Islet of Langerhans (tissue), 1 donor: ENCODE results near the gene PKIG.

ENCODE experiments used
- FAIRE-seq: peaks from one replicate; lab custom pipeline; 2011; peaks lifted over from hg19 to GRCh38; lab: Jason Lieb, UNC

The PKIG gene

DNA sequence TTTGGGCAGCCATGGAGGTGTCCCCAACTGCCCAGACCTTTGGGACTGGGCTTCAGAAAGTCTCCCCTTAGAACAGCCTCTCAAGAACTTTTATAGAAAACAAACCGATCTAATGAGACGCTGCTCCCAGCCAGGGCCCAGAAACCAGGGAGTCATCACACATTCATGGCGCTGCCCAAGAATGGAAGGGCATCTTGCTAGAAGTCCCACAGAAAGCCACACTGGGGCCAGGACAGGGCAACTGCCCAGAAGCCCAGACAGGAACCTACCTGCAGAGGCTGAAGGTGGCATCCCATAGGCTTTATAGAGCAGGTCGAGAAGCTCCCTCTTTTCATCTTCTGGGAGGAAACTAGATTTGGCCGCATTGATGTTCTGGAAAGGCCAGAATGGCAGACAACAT lies 37.7 kb downstream of the PKIG start:
- no peak for FAIRE-seq

DNA sequence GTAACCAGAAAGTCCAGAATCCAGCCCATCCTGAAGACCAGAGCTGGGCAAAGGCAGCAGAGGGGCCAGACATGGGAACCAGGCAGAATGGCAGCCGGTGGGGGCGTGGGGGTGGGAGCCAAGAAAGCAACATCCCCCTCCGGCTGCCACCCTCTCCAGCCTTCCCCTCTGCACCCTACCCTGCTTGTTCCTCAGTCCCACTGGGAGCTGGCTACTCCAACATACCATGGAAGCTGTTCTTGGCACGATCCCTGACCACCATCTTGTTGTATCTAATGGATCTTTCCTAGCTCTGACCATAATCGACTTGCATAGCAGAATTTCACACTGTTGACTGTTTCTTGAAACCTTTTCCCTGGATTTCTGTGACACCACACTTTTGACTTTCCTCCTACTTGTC lies 38.9 kb downstream of the PKIG start:
- no peak for FAIRE-seq

DNA sequence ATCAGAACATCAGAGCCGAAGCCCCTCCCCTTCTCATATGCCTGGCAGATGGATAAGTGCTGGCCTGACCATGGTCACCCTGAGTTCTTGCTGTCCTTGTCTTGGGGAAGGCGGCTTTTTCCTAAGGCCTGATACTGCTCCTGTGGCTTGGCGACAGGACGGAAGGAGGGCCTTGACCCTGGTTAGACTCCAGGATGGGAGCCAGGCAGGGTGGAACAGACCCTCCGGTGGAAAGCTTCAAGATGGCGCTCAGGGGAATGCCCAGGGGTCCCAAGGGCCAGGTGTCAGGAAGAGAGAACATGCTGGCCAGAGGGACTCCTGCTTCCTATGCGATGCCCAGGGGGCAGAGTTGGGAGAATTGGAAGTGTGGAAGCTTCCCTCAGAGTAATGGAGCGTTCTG lies 39.6 kb downstream of the PKIG start:
- no peak for FAIRE-seq

DNA sequence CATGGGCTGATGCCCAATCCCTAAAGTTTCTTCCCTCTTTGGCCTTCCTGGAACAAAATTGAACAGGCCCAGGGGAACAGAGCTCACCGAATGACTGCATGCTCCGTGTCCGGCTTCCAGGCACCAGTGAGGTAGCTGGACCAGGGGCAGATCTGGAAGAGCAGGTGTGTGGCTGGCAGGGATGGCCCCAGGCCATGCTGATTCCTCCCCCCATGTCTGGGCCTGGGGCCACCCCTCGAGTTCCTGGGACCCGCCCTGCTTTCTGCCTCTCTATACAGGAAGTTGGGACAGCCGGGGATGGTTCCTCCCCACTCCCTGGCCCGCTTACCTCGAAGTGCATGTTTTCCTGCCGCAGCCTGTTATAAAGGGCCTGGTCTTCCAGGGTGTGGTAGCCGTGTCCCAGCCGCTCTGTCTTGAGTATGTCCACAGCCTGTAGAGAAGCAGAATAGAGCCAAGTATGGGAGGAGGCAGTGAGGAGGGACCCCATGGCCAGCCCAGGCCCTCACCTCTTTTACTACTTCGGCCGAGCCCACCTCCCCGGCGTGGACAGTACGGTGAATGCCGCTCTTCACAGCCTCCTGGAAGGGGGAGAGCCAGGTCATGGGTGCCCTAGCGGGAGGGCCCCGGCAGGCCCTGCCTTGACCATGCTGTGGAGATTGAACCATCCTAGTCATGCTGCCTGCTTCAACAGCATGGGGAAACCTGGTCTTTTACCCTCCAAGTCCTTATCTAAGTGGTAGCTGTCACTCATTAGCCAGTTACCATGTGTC lies 40.3 kb downstream of the PKIG start:
- no peak for FAIRE-seq

GRCh38 chr20:44624152-44624551 lies 41.8 kb downstream of the PKIG start:
- no peak for FAIRE-seq

GRCh38 chr20:44624743-44625271 lies 42.4 kb downstream of the PKIG start:
- no peak for FAIRE-seq

DNA sequence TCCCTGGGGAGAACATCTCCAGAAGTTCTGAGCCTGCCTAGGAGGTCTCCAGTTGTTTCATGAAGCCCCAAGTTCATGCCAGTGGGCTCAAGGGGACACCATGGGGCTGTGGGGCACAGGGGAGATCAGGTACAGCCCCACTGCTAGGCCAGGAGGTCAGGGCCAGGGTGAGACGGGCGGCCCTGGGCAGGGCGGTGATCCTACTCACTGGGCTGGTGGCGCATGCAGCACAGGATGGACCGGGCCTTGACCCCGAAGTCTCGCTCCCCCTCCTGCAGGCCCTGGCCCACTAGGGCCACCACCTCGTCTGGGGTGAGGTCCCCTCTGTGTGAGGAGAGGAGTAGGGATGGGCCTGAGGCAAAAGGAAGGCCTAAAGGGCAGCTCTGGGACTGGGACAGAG lies 43.0 kb downstream of the PKIG start:
- FAIRE-seq: no peak

DNA sequence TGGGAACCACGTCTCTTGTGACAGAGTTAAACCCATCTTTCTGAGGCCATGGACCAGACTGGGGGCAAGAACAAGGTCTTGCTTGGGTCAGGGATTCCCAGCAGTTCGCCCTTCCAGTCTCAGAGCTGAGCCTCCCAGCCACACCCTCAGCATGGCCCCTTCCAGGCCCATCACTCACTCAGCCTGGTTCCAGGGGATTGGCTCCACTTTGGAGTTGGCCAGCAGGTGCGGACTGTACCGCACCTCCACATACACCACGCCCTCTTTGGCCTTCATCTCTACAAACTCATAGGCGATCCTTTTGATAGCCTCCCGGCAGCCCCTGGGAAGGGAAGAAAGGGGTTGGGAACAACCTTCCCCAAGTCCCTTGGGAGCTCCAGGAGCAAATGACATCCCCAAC lies 43.9 kb downstream of the PKIG start:
- FAIRE-seq: no peak

DNA sequence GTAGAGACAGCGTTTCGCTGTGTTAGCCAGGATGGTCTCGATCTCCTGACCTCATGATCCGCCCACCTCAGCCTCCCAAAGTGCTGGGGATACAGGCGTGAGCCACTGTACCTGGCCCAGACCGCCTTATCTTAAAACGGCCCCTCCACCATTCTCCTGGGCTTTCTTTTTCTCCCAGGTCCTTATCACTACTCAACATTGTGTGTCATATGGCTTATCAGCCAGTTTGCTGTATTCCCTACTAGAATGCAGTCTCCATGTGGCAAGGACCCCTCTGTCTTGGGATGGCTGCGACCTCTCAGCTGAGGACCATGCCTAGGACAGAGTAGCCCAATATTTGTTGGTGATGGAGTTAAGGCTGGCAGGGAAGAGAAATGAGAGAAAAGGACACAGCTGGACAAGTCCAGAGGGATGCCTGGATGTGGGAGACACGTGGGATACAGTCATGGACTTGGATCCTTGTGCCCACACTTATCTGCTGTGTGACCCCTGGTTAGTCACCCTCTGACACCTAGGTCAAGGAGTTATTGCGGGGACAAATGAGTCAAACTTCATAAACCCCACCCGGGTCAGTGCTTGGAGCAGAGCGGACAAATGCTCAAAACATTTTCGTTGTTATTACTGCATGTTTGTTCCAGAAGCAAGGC lies 45.1 kb downstream of the PKIG start:
- FAIRE-seq: no peak

DNA sequence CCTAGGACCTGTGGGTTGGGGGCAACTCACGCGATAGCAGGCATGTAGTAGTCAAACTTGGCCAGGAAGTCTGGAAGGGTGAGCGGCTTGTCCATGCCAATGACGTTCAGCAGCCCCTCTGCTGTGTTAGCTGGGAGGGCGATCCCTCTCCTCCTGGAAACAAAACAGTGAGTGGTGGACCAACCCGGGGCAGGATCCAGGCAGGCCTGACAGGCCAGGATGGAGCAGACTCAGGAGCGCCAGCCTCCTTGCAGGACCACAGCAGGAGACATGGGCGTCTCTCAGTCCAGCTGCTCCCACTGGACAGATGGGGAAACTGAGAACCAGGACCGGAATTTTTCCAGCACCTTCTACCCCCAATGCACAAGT lies 46.6 kb downstream of the PKIG start:
- FAIRE-seq: no peak

DNA sequence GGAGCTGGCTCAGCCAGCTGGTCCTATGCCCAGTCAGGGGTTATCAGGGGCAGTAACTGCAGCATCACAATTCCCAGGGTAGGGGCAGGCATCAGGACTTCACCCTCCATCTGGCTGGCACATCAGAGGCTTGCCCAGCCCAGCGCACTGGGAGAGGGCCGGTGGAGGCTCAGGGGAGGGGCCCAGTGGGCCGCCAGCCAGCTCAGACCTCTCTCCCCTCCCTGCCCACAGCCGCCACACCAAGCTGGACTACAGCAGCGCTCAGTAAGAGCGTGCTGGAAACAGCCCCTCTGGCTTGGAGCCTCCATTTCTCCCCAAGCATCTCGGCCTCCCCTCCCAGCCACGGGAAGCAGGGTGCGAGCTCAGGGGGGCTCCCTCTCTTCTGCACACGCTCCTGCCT lies 47.2 kb downstream of the PKIG start:
- FAIRE-seq: no peak

DNA sequence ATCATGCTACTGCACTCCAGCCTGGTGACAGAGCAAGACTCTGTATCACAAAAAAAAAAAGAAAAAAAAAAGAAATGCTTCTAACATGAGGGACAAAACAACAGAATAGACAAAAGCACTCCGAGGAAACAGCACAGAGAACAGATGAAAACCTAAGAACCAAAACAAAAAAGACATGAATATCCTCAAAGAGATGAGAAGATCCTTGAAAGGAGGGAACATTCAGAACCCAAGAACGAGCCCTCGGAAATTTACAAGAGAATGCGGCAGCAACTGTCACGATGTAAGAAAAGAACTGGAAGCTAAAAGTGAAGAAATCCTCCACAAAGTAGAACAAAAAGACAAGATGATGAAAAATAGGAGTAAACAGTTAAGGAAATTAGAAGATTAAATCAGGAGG lies 47.9 kb downstream of the PKIG start:
- FAIRE-seq: no peak

DNA sequence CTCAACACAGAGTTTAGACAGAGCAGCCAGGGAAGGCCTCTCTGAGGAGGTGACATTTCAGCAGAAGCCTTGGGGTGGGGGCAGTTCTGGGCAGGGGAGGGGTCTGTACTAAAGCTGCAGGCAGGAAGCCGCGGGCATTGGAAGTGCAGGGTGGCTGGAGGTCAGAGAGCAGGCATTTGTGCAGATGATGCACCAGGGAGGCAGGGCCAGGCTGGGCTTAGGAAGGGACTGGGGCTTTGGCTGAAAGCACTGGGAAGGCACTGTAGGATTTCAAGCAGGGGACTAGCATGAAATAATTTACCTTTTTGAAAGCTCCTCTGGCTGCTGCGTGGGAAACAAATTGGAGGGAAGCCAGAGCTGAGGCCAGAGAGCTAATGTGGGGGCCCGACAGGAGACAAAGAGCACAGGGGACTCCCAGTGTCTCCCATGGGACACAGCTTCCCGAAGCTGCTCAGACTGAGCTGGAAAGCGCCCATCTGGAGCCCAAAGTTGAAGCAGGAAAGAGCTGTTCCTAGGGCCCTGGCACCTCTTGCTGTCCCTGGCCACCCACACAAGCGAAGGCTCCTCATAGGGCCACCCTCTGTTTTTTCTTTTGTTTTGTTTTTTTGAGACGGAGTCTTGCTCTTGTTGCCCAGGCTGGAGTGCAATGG lies 49.8 kb downstream of the PKIG start:
- no peak for FAIRE-seq

- FAIRE-seq: no peak
These were observed 50.9 kb downstream of the PKIG start for GRCh38 chr20:44633187-44633810.

DNA sequence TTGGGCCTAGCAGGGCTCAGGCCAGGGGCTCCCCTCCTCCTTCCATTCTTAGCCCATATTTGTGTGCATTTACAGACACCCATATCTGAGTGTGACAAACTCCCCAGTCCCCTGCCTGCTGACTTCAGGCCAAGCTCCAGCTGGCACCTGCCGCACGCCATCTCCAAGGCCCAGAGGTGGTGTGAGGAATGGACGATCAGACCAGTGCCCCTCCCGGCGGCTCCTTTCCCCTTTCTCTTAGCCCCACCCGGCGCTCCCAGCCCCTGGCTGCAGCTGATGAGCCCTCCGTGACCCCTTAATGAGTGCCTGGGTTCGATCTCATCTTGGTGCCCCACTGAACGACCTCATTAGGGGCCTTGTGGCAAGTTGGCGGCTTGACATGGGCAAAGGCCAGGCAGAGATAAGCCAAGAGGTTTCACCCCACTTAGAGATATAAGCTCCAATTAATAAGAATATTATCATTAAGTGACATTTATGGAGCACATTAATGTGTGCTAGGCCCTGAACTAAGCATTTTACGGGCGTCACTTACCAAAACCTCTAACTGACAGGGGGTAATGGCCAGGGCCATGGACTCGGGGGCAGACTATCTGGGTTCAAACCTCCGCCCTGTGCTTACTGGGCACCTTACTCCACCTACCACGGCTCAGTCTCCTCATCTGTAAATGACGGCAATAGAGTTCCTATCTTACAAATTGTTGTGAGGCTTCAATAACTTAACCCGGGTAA lies 51.7 kb downstream of the PKIG start:
- FAIRE-seq: no peak

DNA sequence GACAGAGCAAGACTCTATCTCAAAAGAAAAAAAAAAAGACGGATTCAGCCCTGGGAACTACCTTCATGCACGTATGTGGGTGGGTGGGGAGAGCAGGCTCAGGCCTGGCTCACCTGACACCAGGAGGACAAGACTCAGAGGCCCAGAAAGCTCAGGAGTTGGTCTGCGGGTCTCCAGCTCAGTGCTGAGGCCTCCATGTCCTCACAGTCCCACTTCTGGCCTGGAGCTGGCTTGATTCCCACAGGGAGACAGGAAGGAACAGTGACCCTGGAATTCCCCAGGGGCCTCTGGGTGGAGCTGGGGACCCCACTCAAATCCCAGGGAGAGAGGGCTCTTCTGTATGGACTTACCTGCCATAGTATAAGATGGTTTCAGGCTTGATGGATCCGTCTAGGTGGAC lies 53.5 kb downstream of the PKIG start:
- no peak for FAIRE-seq

- FAIRE-seq: no peak
These were observed 54.7 kb downstream of the PKIG start for GRCh38 chr20:44637042-44637441.

- FAIRE-seq: no peak
These were observed 55.4 kb downstream of the PKIG start for GRCh38 chr20:44637522-44638372.

DNA sequence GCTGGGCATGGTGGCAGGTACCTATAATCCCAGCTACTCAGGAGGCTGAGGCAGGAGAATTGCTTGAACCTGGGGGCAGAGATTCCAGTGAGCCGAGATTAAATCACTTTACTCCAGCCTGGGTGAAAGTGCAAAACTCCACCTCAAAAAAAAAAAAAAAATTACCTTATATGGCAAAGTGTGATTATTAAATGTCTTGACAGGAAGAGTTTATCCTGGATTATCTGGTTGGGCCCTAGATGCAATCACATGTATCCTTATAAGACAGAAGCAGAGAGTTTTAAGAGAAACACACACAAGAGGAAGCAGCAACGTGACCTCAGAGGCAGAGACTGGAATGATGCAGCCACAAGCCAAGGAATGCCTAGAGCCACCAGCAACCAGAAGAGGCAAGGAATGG lies 58.1 kb downstream of the PKIG start:
- FAIRE-seq: no peak

DNA sequence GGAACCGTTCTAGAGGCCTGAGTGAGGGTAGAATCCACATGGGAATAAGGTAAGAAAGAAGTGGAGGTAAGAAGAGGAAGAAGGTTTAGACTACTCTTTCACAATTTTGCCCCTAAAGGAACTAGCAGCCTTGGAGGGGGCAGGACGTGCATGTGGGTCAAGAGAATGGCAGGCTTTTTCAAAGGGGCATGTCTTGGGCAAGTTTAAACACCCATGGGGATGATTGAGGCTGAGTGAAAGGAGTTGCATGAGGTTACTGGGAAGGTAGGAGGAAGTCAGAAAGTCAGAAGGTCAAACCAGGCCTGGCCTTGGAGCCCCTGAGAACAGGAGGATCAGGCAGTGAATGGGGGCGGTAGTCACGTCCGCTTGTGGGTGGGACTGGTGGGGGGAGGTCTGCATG lies 58.9 kb downstream of the PKIG start:
- no peak for FAIRE-seq
